ENCODE results near the gene LSM3. TPM values are rescaled to one million over a fixed set of nuclear protein-coding genes. Genes with fewer than 3 reads are reported as not detected.
A peak's percentile ranks its signal among the peaks of the same experiment; 100 is the strongest.

Gene LSM3
- total and polyA plus RNA-seq, 9 of the 15 experiments (the other 6 are each of a cell fraction or from before 2014, with no cell fraction given), result 33.8 to 203 (median 61.2) TPM

GRCh38 chr3:14204515-14205284 is 26.1 kb downstream of the LSM3 start (continued):
- peak; percentile 62 for TF ChIP-seq MGA (IDR thresholded peaks at IDR 0.05)
- no peak for TF ChIP-seq ZBTB7A (IDR thresholded peaks at IDR 0.05; ENCODE audit: borderline replicate concordance, control insufficient read depth, low read depth, low read length)
- TF ChIP-seq, protein P1, sequence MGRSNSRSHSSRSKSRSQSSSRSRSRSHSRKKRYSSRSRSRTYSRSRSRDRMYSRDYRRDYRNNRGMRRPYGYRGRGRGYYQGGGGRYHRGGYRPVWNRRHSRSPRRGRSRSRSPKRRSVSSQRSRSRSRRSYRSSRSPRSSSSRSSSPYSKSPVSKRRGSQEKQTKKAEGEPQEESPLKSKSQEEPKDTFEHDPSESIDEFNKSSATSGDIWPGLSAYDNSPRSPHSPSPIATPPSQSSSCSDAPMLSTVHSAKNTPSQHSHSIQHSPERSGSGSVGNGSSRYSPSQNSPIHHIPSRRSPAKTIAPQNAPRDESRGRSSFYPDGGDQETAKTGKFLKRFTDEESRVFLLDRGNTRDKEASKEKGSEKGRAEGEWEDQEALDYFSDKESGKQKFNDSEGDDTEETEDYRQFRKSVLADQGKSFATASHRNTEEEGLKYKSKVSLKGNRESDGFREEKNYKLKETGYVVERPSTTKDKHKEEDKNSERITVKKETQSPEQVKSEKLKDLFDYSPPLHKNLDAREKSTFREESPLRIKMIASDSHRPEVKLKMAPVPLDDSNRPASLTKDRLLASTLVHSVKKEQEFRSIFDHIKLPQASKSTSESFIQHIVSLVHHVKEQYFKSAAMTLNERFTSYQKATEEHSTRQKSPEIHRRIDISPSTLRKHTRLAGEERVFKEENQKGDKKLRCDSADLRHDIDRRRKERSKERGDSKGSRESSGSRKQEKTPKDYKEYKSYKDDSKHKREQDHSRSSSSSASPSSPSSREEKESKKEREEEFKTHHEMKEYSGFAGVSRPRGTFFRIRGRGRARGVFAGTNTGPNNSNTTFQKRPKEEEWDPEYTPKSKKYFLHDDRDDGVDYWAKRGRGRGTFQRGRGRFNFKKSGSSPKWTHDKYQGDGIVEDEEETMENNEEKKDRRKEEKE (IDR thresholded peaks at IDR 0.05; ENCODE audit: borderline replicate concordance in 1 of 2, control insufficient read depth in 1 of 2, low read depth in 2 of 2, low read length in 1 of 2), result no peak
- peak; percentile 70; the same call in 1 of the 2 replicates for TF ChIP-seq ZBTB12 (CRISPR knock-in tag; IDR thresholded peaks at IDR 0.05)
- TF ChIP-seq JUN (IDR thresholded peaks at IDR 0.05; ENCODE audit: borderline replicate concordance, low read depth, low read length), result 0 out of 2 replicates have a peak, but pooled peaks have one; percentile 31
- TF ChIP-seq JUN (CRISPR knock-in tag; IDR thresholded peaks at IDR 0.05; ENCODE audit: borderline replicate concordance), result no peak
- TF ChIP-seq, protein P2, sequence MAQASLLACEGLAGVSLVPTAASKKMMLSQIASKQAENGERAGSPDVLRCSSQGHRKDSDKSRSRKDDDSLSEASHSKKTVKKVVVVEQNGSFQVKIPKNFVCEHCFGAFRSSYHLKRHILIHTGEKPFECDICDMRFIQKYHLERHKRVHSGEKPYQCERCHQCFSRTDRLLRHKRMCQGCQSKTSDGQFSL (CRISPR knock-in tag; IDR thresholded peaks at IDR 0.05), result no peak
- TF ChIP-seq, protein P2 (tag; IDR thresholded peaks at IDR 0.05), result no peak

Data from K562 (cell line).